Vagina (tissue), 2 donors: ENCODE results near the gene BCS1L.

Source experiments
- CTCF ChIP-seq, 3 experiments: fragments of 450-650 bp in 2 of 3; fragments of 200-600 bp in 1 of 3; sonication (generic) in 1 of 3; IDR thresholded peaks; one replicate each; pipeline ENCODE4 v1.5.1; 2017 to 2019; ENCODE audit warnings: antibody characterized with exemption in 3 of 3, mild to moderate bottlenecking in 2 of 3, moderate library complexity in 2 of 3
- POLR2A ChIP-seq, 2 donors: fragments of 450-650 bp; IDR thresholded peaks; one replicate each; pipeline ENCODE4 v1.6.1; 2017; ENCODE audit warnings: antibody characterized with exemption in 2 of 2, mild to moderate bottlenecking in 2 of 2, moderate library complexity in 2 of 2
- POLR2AphosphoS5 ChIP-seq, 2 donors: sonication (generic); formaldehyde crosslinking; IDR thresholded peaks; one replicate each; pipeline ENCODE4 v1.9.0; 2017; ENCODE audit warnings: antibody characterized with exemption in 2 of 2, mild to moderate bottlenecking in 2 of 2, low read depth in 1 of 2; ENCODE audit not compliant: insufficient read depth in 1 of 2

GRCh38 chr2:218710687-218711549 lies 51.4 kb downstream of the BCS1L start, which contains the start of gene TTLL4:
- peak in 1 of 2 donors; percentile 76 for TF ChIP-seq POLR2A (IDR thresholded peaks at IDR 0.05)
- TF ChIP-seq CTCF (IDR thresholded peaks at IDR 0.05), result peak; percentile 61 to 90 (median 84)
- peak; percentile 95 to 96 for TF ChIP-seq POLR2AphosphoS5 (IDR thresholded peaks at IDR 0.05; ENCODE audit: insufficient read depth in 1 of 2, low read depth in 1 of 2)
